Left kidney (tissue), 2 donors: ENCODE data around the gene CITED2. TPM values are rescaled to one million over a fixed set of nuclear protein-coding genes. Genes with fewer than 3 reads are reported as not detected.

ENCODE experiments used
- DNase-seq: peaks from one replicate; pipeline ENCODE4 v3.0.0-alpha.2; 2013
- polyA plus RNA-seq: library from polyadenylated mRNA; unstranded; fragments of 120-200 nt; gene quantifications from one replicate; pipeline ENCODE4 v1.2.1, GENCODE V29; 2013; ENCODE audit not compliant: insufficient read length

CITED2 gene
- polyA plus RNA-seq, 1 donor = 142 TPM

GRCh38 chr6:139390447-139390846, 16.0 kb upstream of the CITED2 start:
- DNase-seq = no peak

GRCh38 chr6:139388384-139388783, 13.9 kb upstream of the CITED2 start:
- DNase-seq = no peak

GRCh38 chr6:139386404-139386803, 12.0 kb upstream of the CITED2 start:
- no peak for DNase-seq

GRCh38 chr6:139381216-139381865, 6.9 kb upstream of the CITED2 start:
- DNase-seq = no peak

GRCh38 chr6:139380611-139381010, 6.2 kb upstream of the CITED2 start:
- no peak for DNase-seq

- DNase-seq = no peak
Measured at GRCh38 chr6:139380168-139380567, 5.7 kb upstream of the CITED2 start.

- DNase-seq = no peak
Measured at GRCh38 chr6:139378882-139379341, 4.5 kb upstream of the CITED2 start.

- DNase-seq = no peak
Measured at GRCh38 chr6:139378226-139378625, 3.8 kb upstream of the CITED2 start.

GRCh38 chr6:139376604-139377218, 2.3 kb upstream of the CITED2 start:
- no peak for DNase-seq

GRCh38 chr6:139376017-139376330, 1.5 kb upstream of the CITED2 start:
- no peak for DNase-seq

- DNase-seq = peak; percentile 93
Measured at GRCh38 chr6:139375226-139376016, 973 bp upstream of the CITED2 start.

- DNase-seq = no peak
Measured at GRCh38 chr6:139373928-139374356, 506 bp downstream of the CITED2 start.

- no peak for DNase-seq
Measured at GRCh38 chr6:139373154-139373927, 1.1 kb downstream of the CITED2 start.

- DNase-seq = no peak
Measured at GRCh38 chr6:139372326-139373153, 1.9 kb downstream of the CITED2 start.

GRCh38 chr6:139371421-139372203, 2.8 kb downstream of the CITED2 start:
- no peak for DNase-seq

- no peak for DNase-seq
Measured at GRCh38 chr6:139370999-139371345, 3.5 kb downstream of the CITED2 start.

GRCh38 chr6:139370283-139370998, 4.0 kb downstream of the CITED2 start:
- no peak for DNase-seq

GRCh38 chr6:139369568-139370282, 4.7 kb downstream of the CITED2 start:
- DNase-seq = no peak

- DNase-seq = no peak
Measured at GRCh38 chr6:139369068-139369467, 5.4 kb downstream of the CITED2 start.
